ENCODE measurements around the gene ARL15.

DNA sequence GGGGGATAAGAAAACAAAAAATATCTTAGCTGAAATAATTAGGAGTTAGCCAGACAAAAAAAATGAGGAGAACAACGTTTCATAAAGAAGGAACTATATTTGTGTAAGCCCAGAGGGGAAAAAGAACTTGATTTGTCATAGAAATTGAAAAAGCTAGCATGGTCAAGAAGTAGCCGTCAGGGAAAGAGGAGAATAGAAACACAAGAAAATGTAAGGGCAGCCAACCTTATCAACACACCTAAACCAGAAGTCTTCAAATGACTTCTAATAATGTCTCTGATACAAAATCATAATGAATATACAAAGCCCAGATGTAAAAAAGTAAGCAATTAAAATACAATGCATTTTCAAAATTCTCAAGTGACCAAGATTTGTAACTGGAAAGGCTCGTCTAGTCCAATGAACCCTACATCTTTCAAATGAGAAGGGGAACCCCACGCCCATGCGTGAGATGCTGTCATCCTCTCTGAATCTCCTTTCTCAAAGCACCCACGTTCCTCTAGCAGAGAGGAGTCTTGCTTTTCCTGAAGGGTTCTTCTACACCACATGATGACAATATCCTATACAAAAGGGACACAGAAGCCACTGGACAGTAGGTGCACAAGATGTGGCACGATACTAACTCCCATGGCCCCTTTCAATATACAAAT lies 103.7 kb downstream of the ARL15 start:
- TF ChIP-seq ZBTB7A (IDR thresholded peaks at IDR 0.05; ENCODE audit: low read depth) = no peak
- no peak for TF ChIP-seq CREB1 (IDR thresholded peaks at IDR 0.05; ENCODE audit: low read depth)
- no peak for TF ChIP-seq FOXM1 (IDR thresholded peaks at IDR 0.05; ENCODE audit: borderline replicate concordance, low read depth)

All from Ishikawa (cell line).